Brain microvascular endothelial cell (primary cell): ENCODE measurements around the gene ADARB1.

Experiments
- DNase-seq: peaks from one replicate; pipeline ENCODE4 v3.0.0-alpha.2; 2020
- H3K27ac ChIP-seq: fragments of 250-450 bp; sonication (Bioruptor Pico); 2 replicates; pipeline ENCODE4 v1.5.1; 2020; ENCODE audit warnings: mild to moderate bottlenecking, moderate library complexity
- H3K27me3 ChIP-seq: fragments of 250-450 bp; sonication (Bioruptor Pico); replicated peaks from 2 replicates; pipeline ENCODE4 v1.5.1; 2020; ENCODE audit warnings: mild to moderate bottlenecking
- H3K36me3 ChIP-seq: fragments of 250-450 bp; sonication (Bioruptor Pico); replicated peaks from 2 replicates; pipeline ENCODE4 v1.5.1; 2020; ENCODE audit warnings: mild to moderate bottlenecking
- H3K4me3 ChIP-seq: 2 replicates; pipeline ENCODE4 v1.5.1; 2011; ENCODE audit warnings: low read depth, mild to moderate bottlenecking, control low read depth, low read length, moderate library complexity
- CTCF ChIP-seq: IDR thresholded peaks from 2 replicates; pipeline ENCODE4 v1.5.1; 2011; ENCODE audit warnings: low read depth, mild to moderate bottlenecking, moderate library complexity, low read length, control low read depth, inconsistent platforms; ENCODE audit errors: missing control alignments
- in situ Hi-C: cut with HindIII; loops from 2 replicates; pipeline ENCODE4 v1.10.0; 2017; ENCODE audit warnings: low sequenced_read_pairs, low pct_ligation_motif_present

The ADARB1 gene

GRCh38 chr21:45249626-45250025 is 175.2 kb downstream of the ADARB1 start:
- Histone ChIP-seq H3K27ac (no peak overlapping the region), H3K36me3 (no peaks in the 10 kb centered on the region), H3K4me3 (no peak overlapping the region), H3K27me3 (no peaks in the 10 kb centered on the region)
- in situ Hi-C loops, result no loop called here
- DNase-seq, result no peak
- TF ChIP-seq CTCF, result no peak

- no peak overlapping the region for H3K4me3 ChIP-seq
- H3K36me3 ChIP-seq, result no peaks in the 10 kb centered on the region
- no peaks in the 10 kb centered on the region for H3K27me3 ChIP-seq
- in situ Hi-C loops, result no loop called here
- DNase-seq, result no peak
- TF ChIP-seq CTCF, result no peak
- H3K27ac ChIP-seq, result no peak overlapping the region
Measured at GRCh38 chr21:45250272-45250671, 175.9 kb downstream of the ADARB1 start.

GRCh38 chr21:45250914-45251634 is 176.7 kb downstream of the ADARB1 start:
- Histone ChIP-seq H3K36me3 (no peaks in the 10 kb centered on the region), H3K27ac (no peak overlapping the region), H3K27me3 (no peaks in the 10 kb centered on the region), H3K4me3 (no peak overlapping the region)
- TF ChIP-seq CTCF, result no peak
- in situ Hi-C loops, result no loop called here
- DNase-seq, result no peak

GRCh38 chr21:45251635-45252447 is 177.5 kb downstream of the ADARB1 start:
- no peak for TF ChIP-seq CTCF
- in situ Hi-C loops, result no loop called here
- H3K27me3 ChIP-seq, result no peaks in the 10 kb centered on the region
- H3K36me3 ChIP-seq, result no peaks in the 10 kb centered on the region
- H3K4me3 ChIP-seq, result no peak overlapping the region
- no peak overlapping the region for H3K27ac ChIP-seq
- DNase-seq, result no peak

- no peak overlapping the region for H3K4me3 ChIP-seq
- no peak overlapping the region for H3K27ac ChIP-seq
- no peaks in the 10 kb centered on the region for H3K36me3 ChIP-seq
- no peak for TF ChIP-seq CTCF
- H3K27me3 ChIP-seq, result no peaks in the 10 kb centered on the region
- DNase-seq, result no peak
- in situ Hi-C loops, result no loop called here
Measured at GRCh38 chr21:45252448-45252925, 178.1 kb downstream of the ADARB1 start.
